ENCODE data around the gene RXRA. TPM values are rescaled to one million over a fixed set of nuclear protein-coding genes. Genes with fewer than 3 reads are reported as not detected.
A peak's percentile ranks its signal among the peaks of the same experiment; 100 is the strongest.

Gene RXRA
- total RNA-seq, 4 donors from 2014 or later: 17.1 to 84.6 (median 24.0) TPM

DNA sequence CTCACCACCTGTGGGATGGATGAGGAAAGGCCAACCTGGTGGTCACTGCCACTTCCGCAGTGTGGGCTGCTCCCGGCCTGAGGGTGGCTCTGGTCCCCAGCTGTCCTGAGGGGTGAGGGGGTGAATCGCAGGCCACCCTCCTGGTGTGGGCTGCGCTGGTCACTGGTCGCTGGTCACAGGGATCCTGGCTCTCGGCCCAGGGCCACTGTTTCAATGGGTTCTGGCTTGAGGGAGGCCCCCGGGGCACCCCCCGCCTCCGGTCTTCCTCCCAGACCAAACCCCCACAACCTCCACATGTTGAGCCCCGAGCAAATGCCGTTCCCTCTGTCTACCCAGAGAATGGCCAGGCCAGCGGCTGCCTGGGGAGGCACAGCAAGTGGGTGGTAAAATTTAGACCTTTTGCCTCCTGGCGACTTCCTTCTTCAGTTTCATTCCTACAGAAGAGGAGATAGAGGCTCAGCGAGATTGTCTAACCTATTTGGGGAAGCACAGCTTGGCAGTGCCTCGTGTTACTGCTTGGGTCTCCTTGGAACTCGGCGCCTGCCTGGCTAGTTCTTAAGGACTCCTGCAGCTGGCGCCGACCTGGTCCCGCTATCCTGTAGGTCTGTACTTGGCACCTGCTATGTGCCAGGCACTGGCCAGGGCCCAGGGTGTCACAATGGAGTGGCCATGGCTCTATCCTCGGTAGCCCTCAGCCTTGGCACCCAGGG, 48.2 kb downstream of the RXRA start:
- peak in 1 of 2 donors; percentile 41 for DNase-seq
- H3K4me3 ChIP-seq: no peak overlapping the region
- no peak for TF ChIP-seq POLR2A (IDR thresholded peaks at IDR 0.05)
- TF ChIP-seq, protein P1, sequence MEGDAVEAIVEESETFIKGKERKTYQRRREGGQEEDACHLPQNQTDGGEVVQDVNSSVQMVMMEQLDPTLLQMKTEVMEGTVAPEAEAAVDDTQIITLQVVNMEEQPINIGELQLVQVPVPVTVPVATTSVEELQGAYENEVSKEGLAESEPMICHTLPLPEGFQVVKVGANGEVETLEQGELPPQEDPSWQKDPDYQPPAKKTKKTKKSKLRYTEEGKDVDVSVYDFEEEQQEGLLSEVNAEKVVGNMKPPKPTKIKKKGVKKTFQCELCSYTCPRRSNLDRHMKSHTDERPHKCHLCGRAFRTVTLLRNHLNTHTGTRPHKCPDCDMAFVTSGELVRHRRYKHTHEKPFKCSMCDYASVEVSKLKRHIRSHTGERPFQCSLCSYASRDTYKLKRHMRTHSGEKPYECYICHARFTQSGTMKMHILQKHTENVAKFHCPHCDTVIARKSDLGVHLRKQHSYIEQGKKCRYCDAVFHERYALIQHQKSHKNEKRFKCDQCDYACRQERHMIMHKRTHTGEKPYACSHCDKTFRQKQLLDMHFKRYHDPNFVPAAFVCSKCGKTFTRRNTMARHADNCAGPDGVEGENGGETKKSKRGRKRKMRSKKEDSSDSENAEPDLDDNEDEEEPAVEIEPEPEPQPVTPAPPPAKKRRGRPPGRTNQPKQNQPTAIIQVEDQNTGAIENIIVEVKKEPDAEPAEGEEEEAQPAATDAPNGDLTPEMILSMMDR (IDR thresholded peaks at IDR 0.05): no peak
- H3K9me3 ChIP-seq: no peaks in the 10 kb centered on the region
- H3K4me1 ChIP-seq: peaks cover 14 to 76% of the 10 kb centered on the region in 2 donors
- H3K27ac ChIP-seq: peak overlapping the region; percentile 69 to 88
- intact Hi-C loops (cut with DNase I; ENCODE audit: low total_unique reads): no loop called here
- H3K27me3 ChIP-seq: no peaks in the 10 kb centered on the region
- no peaks in the 10 kb centered on the region for H3K36me3 ChIP-seq

GRCh38 chr9:134375011-134375390, 48.7 kb downstream of the RXRA start:
- Histone ChIP-seq H3K4me1 (peaks cover 14 to 76% of the 10 kb centered on the region in 2 donors), H3K36me3 (no peaks in the 10 kb centered on the region), H3K4me3 (peak overlapping the region; percentile 1 to 19), H3K27me3 (no peaks in the 10 kb centered on the region), H3K9me3 (no peaks in the 10 kb centered on the region), H3K27ac (peak overlapping the region; percentile 69 to 88)
- peak; percentile 76 to 82 for DNase-seq
- TF ChIP-seq, protein P1 (IDR thresholded peaks at IDR 0.05): no peak
- no peak for TF ChIP-seq POLR2A (IDR thresholded peaks at IDR 0.05)
- intact Hi-C loops (cut with DNase I; ENCODE audit: low total_unique reads): no loop called here

GRCh38 chr9:134375430-134376385, 49.5 kb downstream of the RXRA start:
- Histone ChIP-seq H3K27ac (peak overlapping the region; percentile 69 to 88), H3K4me3 (peak overlapping the region; percentile 1 to 19), H3K36me3 (no peaks in the 10 kb centered on the region), H3K9me3 (no peaks in the 10 kb centered on the region), H3K27me3 (no peaks in the 10 kb centered on the region), H3K4me1 (peaks cover 14 to 75% of the 10 kb centered on the region in 2 donors)
- TF ChIP-seq, protein P1 (IDR thresholded peaks at IDR 0.05): no peak
- TF ChIP-seq POLR2A (IDR thresholded peaks at IDR 0.05): no peak
- intact Hi-C loops (cut with DNase I; ENCODE audit: low total_unique reads): no loop called here
- DNase-seq: peak in 1 of 2 donors; percentile 74

GRCh38 chr9:134376386-134377142, 50.3 kb downstream of the RXRA start:
- peak overlapping the region in 1 of 2 donors; percentile 19 for H3K4me3 ChIP-seq
- H3K4me1 ChIP-seq: peaks cover 14 to 76% of the 10 kb centered on the region in 2 donors
- H3K27me3 ChIP-seq: no peaks in the 10 kb centered on the region
- TF ChIP-seq, protein P1 (IDR thresholded peaks at IDR 0.05): no peak
- TF ChIP-seq POLR2A (IDR thresholded peaks at IDR 0.05): no peak
- peak overlapping the region; percentile 69 to 88 for H3K27ac ChIP-seq
- no peak for DNase-seq
- no peaks in the 10 kb centered on the region for H3K9me3 ChIP-seq
- intact Hi-C loops (cut with DNase I; ENCODE audit: low total_unique reads): no loop called here
- no peaks in the 10 kb centered on the region for H3K36me3 ChIP-seq
